EL (cell line): ENCODE results near the gene KDM5B.

Source experiments
- DNase-seq: peaks from one replicate; pipeline ENCODE4 v3.0.0-alpha.2; 2016

Gene KDM5B

GRCh38 chr1:202711949-202712635 is 96.1 kb downstream of the KDM5B start:
- no peak for DNase-seq

- DNase-seq: peak; percentile 14
These were observed 97.9 kb downstream of the KDM5B start, which contains the start of gene SYT2 for GRCh38 chr1:202710070-202711045. SYT2 (minus strand) TSS chr1:202710454; CDS start chr1:202605772, 104,682 bp downstream.

- no peak for DNase-seq
These were observed 98.8 kb downstream of the KDM5B start for GRCh38 chr1:202709276-202710041.

GRCh38 chr1:202708456-202709275 is 99.6 kb downstream of the KDM5B start:
- no peak for DNase-seq

- no peak for DNase-seq
These were observed 101.4 kb downstream of the KDM5B start for GRCh38 chr1:202706851-202707250.

GRCh38 chr1:202704601-202705000 is 103.6 kb downstream of the KDM5B start:
- no peak for DNase-seq

- no peak for DNase-seq
These were observed 105.0 kb downstream of the KDM5B start for GRCh38 chr1:202703191-202703590.

GRCh38 chr1:202702088-202702487 is 106.1 kb downstream of the KDM5B start:
- no peak for DNase-seq

- no peak for DNase-seq
These were observed 107.0 kb downstream of the KDM5B start for GRCh38 chr1:202701200-202701599.

- no peak for DNase-seq
These were observed 108.2 kb downstream of the KDM5B start for GRCh38 chr1:202700061-202700460.

GRCh38 chr1:202698276-202698675 is 109.9 kb downstream of the KDM5B start:
- no peak for DNase-seq

- no peak for DNase-seq
These were observed 111.2 kb downstream of the KDM5B start for GRCh38 chr1:202697038-202697437.

- DNase-seq: no peak
These were observed 113.9 kb downstream of the KDM5B start for GRCh38 chr1:202694314-202694713.

GRCh38 chr1:202692959-202693555 is 115.2 kb downstream of the KDM5B start:
- peak; percentile 62 for DNase-seq

GRCh38 chr1:202691816-202692215 is 116.4 kb downstream of the KDM5B start:
- DNase-seq: no peak

- DNase-seq: no peak
These were observed 118.5 kb downstream of the KDM5B start for GRCh38 chr1:202689493-202690342.

GRCh38 chr1:202689082-202689481 is 119.1 kb downstream of the KDM5B start:
- no peak for DNase-seq

- DNase-seq: no peak
These were observed 119.8 kb downstream of the KDM5B start for GRCh38 chr1:202688401-202688800.

- DNase-seq: no peak
These were observed 120.4 kb downstream of the KDM5B start for GRCh38 chr1:202687798-202688197.

GRCh38 chr1:202687370-202687769 is 120.9 kb downstream of the KDM5B start:
- no peak for DNase-seq

GRCh38 chr1:202685641-202686040 is 122.6 kb downstream of the KDM5B start:
- DNase-seq: no peak
